Retina (tissue), 1 donor: Measurements from ENCODE around the gene SMCO3.
"Not testable (repeated sequence)": the region's sequence is repeated elsewhere in the genome, so short reads cannot be mapped to it uniquely, and the experiment has no call there.

Experiments used
- DNase-seq: peaks from one replicate; pipeline ENCODE4 v3.0.0-alpha.2; 2016

The SMCO3 gene

GRCh38 chr12:14774074-14774905 is 39.7 kb downstream of the SMCO3 start:
- DNase-seq: peak; percentile 95

- no peak for DNase-seq
Measured at GRCh38 chr12:14773685-14774073, 40.3 kb downstream of the SMCO3 start.

- DNase-seq: no peak
Measured at GRCh38 chr12:14772946-14773345, 41.0 kb downstream of the SMCO3 start.

GRCh38 chr12:14771651-14772137 is 42.3 kb downstream of the SMCO3 start:
- peak; percentile 12 for DNase-seq

GRCh38 chr12:14770496-14771461 is 43.2 kb downstream of the SMCO3 start:
- peak; percentile 96 for DNase-seq

- peak; percentile 93 for DNase-seq
Measured at GRCh38 chr12:14769969-14770495, 44.0 kb downstream of the SMCO3 start.

GRCh38 chr12:14769466-14769968 is 44.5 kb downstream of the SMCO3 start:
- peak; percentile 85 for DNase-seq

GRCh38 chr12:14768823-14769405 is 45.1 kb downstream of the SMCO3 start:
- peak; percentile 28 for DNase-seq

GRCh38 chr12:14767617-14768016 is 46.4 kb downstream of the SMCO3 start:
- DNase-seq: no peak

- DNase-seq: no peak
Measured at GRCh38 chr12:14766649-14767215, 47.2 kb downstream of the SMCO3 start.

- not testable (repeated sequence) for DNase-seq
Measured at GRCh38 chr12:14766020-14766419, 48.0 kb downstream of the SMCO3 start.

GRCh38 chr12:14765398-14765797 is 48.6 kb downstream of the SMCO3 start:
- DNase-seq: no peak

- DNase-seq: not testable (repeated sequence)
Measured at GRCh38 chr12:14759711-14760280, 54.2 kb downstream of the SMCO3 start.

- DNase-seq: peak; percentile 16
Measured at GRCh38 chr12:14756334-14757143, 57.4 kb downstream of the SMCO3 start.
